ES-I3 (cell line): Measurements from ENCODE around the gene LLPH.

Source experiments
- H3K36me3 ChIP-seq: 2 replicates; pipeline ENCODE4 v1.6.1; 2013; ENCODE audit warnings: mild to moderate bottlenecking, low read length, control low read depth, moderate library complexity; ENCODE audit not compliant: insufficient read depth
- H3K4me1 ChIP-seq: 2 replicates; pipeline ENCODE4 v1.6.1; 2013; ENCODE audit warnings: mild to moderate bottlenecking, control low read depth, low read length; ENCODE audit not compliant: insufficient read depth
- H3K9ac ChIP-seq: 2 replicates; pipeline ENCODE4 v1.6.1; 2013; ENCODE audit warnings: low read depth, mild to moderate bottlenecking, low read length, moderate library complexity
- H3K9me3 ChIP-seq: 2 replicates; pipeline ENCODE4 v1.6.1; 2013; ENCODE audit warnings: mild to moderate bottlenecking, low read length, moderate library complexity; ENCODE audit not compliant: control insufficient read depth, insufficient read depth

The LLPH gene

DNA sequence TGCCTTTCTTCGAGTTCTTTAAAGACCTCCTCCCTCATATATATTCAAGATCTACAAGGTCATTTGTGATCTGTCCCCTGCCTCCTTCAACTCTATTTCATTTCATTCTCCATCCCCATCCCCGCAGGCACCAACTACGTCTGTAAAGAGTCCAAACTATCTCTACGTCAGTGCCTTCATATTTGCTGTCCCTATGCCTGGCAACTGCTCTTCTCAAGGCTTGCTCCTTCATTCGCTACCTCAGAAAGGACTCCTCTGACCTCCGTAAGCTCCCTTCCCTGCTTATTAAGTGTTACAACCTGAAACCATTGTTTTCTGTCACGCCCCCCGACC, 650 bp downstream of the LLPH start:
- H3K4me1 ChIP-seq: peaks cover 13% of the 10 kb centered on the region
- peak overlapping the region; percentile 91 for H3K9ac ChIP-seq
- peaks cover 20% of the 10 kb centered on the region; the same call in 1 of the 2 replicates for H3K36me3 ChIP-seq
- no peaks in the 10 kb centered on the region for H3K9me3 ChIP-seq

- Histone ChIP-seq H3K9me3 (no peaks in the 10 kb centered on the region), H3K9ac (no peak overlapping the region), H3K36me3 (peaks cover 22% of the 10 kb centered on the region), H3K4me1 (peaks cover 10% of the 10 kb centered on the region)
Measured at GRCh38 chr12:66127650-66128049, 2.9 kb downstream of the LLPH start.

DNA sequence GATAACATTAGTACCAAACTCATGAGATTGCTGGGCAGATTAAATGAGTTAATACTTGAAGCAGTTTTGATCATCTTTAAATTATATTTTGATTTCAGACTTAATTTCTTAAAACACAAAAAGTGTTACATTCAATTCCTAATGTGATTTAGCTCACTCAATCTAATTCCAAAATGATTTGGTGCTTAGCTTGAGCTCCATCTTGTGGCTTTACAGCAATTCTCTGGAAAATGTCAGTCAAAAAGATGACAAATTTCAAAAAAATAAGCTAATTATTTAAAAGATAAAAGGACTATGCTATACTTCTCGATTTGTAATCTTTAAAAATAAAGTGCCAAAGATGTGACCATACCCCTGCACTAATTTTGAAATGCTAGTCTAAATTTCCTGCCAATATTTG, 10.1 kb downstream of the LLPH start:
- Histone ChIP-seq H3K9me3 (no peaks in the 10 kb centered on the region), H3K4me1 (no peaks in the 10 kb centered on the region), H3K36me3 (peaks cover 6% of the 10 kb centered on the region), H3K9ac (no peak overlapping the region)

DNA sequence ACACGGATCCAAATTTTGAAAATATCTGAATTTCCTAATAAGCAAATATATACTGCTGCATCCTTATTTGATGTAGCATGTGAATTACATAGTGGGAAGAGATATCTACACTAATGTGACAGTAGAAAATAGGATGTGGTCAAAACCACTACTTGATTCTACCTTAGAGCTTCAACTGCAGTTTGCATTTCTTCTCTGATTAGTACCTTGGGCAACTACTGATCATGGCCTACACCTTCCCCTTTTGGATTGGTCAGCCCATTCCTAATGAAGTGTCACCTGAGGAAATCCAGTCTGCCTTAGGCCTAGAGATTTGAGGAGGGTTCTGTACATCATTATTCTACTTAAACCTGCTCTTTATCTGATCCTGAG, 10.7 kb downstream of the LLPH start:
- Histone ChIP-seq H3K9me3 (no peaks in the 10 kb centered on the region), H3K9ac (no peak overlapping the region), H3K4me1 (no peaks in the 10 kb centered on the region), H3K36me3 (peaks cover 6% of the 10 kb centered on the region)

DNA sequence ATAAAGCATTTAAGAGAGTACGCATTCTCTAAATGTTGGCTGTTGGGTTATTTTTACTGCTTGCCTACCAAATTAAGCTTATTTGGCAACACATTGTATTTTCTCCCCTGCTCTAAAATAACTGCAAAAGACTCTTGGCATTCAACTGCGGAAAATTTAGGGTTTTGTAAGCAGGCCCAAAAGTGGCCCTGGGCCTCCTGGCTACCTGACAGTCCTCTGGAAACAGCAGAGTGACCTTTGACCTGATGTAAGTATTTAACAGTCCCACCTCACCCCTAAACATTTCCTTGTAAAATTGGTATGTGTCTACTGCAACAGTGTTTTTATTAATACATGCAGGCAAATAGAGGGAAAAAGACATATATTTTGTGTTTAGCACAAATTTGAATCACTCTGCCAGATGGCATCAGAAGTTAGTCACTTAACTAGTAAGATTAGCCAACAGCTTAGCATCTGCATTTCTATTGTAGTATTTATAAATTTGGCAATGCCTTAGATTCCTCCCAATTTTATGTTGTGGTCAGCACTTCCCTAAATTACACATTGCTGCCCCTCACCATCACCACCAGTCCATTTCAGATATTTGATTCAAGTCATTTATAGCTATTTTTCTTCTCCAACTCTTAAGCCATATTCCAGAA, 11.2 kb downstream of the LLPH start:
- Histone ChIP-seq H3K9me3 (no peaks in the 10 kb centered on the region), H3K9ac (no peak overlapping the region), H3K36me3 (peaks cover 4% of the 10 kb centered on the region), H3K4me1 (no peaks in the 10 kb centered on the region)

DNA sequence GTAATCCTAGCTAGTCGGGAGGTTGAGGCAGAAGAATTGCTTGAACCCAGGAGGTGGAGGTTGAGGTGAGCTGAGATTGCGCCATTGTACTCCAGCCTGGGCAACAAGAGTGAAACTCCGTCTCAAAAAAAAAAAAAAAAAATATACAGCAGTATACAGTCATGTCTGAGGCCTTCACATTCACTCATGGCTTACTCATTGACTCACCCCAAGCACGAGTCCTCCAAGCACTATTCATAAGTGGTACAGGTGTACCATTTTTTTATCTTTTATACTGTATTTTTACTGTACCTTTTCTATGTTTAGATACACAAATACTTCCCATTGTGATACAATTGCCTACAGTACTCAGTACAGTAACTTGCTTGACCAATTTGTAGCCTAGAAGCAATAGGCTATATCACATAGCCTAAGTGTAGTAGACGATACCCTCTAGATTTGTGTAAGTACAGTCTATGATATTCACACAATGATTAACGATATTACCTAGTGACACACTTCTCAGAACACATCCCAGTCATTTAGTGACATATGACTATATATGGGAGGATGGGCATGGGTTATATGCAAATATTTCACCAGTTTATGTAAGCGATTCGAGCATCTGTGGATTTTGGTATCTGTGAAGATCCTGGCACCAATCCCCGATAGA, 12.2 kb downstream of the LLPH start:
- Histone ChIP-seq H3K9me3 (no peaks in the 10 kb centered on the region), H3K9ac (no peak overlapping the region), H3K4me1 (no peaks in the 10 kb centered on the region), H3K36me3 (peaks cover 4% of the 10 kb centered on the region)

GRCh38 chr12:66117242-66117641, 13.3 kb downstream of the LLPH start:
- no peak overlapping the region for H3K9ac ChIP-seq
- H3K36me3 ChIP-seq: peaks cover 2% of the 10 kb centered on the region
- H3K9me3 ChIP-seq: no peaks in the 10 kb centered on the region
- no peaks in the 10 kb centered on the region for H3K4me1 ChIP-seq

- Histone ChIP-seq H3K4me1 (no peaks in the 10 kb centered on the region), H3K36me3 (no peaks in the 10 kb centered on the region), H3K9me3 (no peaks in the 10 kb centered on the region), H3K9ac (no peak overlapping the region)
Measured at GRCh38 chr12:66115071-66115600, 15.4 kb downstream of the LLPH start.

DNA sequence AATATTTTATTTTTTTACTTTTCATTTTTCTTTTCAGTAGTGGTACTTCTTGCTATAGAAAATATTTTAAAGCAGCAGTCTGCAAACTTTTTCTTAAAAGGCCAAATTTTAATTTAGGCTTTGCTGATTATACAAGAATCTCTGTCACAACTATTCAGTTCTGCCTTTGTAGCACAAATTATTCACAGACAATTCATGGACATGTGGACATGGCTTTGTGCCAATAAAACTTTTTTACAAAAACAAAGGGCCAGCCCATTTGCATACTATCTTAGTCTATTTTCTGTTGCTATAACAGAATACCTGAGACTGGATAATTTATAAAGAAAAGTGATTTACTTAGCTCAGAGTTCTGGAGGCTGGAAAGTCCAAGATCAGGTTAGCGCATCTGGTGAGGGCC, 17.1 kb downstream of the LLPH start:
- Histone ChIP-seq H3K4me1 (peaks cover 3% of the 10 kb centered on the region; the same call in 1 of the 2 replicates), H3K9me3 (no peaks in the 10 kb centered on the region), H3K36me3 (no peaks in the 10 kb centered on the region; the same call in 1 of the 2 replicates), H3K9ac (no peak overlapping the region)

- peaks cover 6% of the 10 kb centered on the region for H3K4me1 ChIP-seq
- no peak overlapping the region for H3K9ac ChIP-seq
- H3K36me3 ChIP-seq: no peaks in the 10 kb centered on the region; the same call in 1 of the 2 replicates
Measured at GRCh38 chr12:66111605-66112004, 18.9 kb downstream of the LLPH start.

GRCh38 chr12:66109056-66109455, 21.5 kb downstream of the LLPH start:
- Histone ChIP-seq H3K36me3 (no peaks in the 10 kb centered on the region; the same call in 1 of the 2 replicates), H3K9ac (no peak overlapping the region)

More at GRCh38 chr12:66111605-66112004, 18.9 kb downstream of the LLPH start:
- no peaks in the 10 kb centered on the region for H3K9me3 ChIP-seq

GRCh38 chr12:66108386-66108785, 22.2 kb downstream of the LLPH start:
- H3K9ac ChIP-seq: no peak overlapping the region
- no peaks in the 10 kb centered on the region; the same call in 1 of the 2 replicates for H3K36me3 ChIP-seq
- H3K9me3 ChIP-seq: no peaks in the 10 kb centered on the region
- H3K4me1 ChIP-seq: peaks cover 6% of the 10 kb centered on the region

More at GRCh38 chr12:66109056-66109455, 21.5 kb downstream of the LLPH start:
- Histone ChIP-seq H3K4me1 (peaks cover 6% of the 10 kb centered on the region), H3K9me3 (no peaks in the 10 kb centered on the region)

DNA sequence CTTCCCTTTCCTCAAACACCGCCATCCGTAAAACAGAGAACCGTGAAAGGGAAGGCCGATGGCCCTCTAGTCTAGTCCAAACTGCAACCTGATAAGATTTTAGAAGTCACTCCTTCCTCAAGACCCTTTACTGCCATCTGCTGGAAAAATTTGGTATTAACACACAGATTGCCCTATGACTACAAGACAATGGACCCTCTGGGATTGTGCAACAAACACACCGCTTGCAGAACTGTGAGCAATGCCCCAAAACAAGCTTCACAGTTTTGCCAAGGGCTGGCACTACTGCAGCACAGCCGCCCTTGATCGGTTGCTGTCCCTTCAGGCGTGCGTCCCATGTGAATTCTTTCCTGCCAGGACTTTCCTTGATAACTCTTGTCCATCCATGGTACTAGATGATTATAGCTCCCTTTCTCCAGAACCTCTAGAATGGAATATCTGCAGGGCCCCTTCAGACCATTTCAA, 23.1 kb downstream of the LLPH start:
- H3K9ac ChIP-seq: no peak overlapping the region
- H3K9me3 ChIP-seq: peaks cover 5% of the 10 kb centered on the region; the same call in 1 of the 2 replicates
- peaks cover 6% of the 10 kb centered on the region for H3K4me1 ChIP-seq
- H3K36me3 ChIP-seq: no peaks in the 10 kb centered on the region; the same call in 1 of the 2 replicates

DNA sequence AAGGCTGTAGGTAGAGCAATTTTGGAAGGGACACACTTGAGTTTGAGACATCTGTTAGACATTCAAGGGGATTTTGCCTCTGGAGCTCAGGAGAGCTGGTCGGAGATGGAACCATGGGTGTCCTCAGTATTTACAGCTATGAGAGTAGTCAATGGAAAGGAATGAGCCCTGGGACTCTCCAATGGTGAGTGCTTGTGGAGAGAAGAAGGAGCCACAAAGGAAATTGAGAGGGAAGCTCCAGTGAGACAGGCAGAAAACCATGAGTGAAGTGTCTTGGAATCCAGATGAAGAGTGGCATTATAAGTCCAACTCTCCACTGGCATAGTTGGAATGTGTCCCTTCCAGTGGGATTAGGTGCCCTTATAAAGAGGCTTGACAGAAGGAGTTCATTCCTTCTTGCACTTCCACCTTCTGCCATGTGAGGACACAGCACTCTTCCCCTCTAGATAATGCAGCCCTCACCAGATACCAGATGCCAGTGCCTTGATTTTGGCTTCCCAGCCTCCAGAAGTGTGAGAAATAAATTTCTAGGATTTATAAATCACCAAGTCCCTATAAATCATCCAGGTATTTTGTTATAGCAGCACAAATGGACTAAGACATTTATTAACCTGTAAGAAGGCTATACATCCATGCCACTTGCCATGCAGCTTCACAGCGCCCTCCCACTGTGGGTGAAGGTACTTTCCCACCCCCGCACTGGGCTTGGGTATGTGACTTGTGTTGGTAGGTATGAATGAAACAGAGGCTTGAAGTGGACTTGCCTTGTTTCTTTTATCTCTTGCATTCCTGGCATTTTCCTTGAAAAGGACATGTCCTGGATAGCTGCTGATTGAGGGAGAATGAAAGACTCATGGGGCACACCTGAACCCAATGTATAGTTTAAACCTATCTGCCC, 27.3 kb downstream of the LLPH start:
- no peak overlapping the region for H3K9ac ChIP-seq
- no peaks in the 10 kb centered on the region for H3K36me3 ChIP-seq
- peaks cover 5% of the 10 kb centered on the region; the same call in 1 of the 2 replicates for H3K9me3 ChIP-seq
- peaks cover under 1% of the 10 kb centered on the region for H3K4me1 ChIP-seq
